Measurements from ENCODE around the gene MSH3.

DNA sequence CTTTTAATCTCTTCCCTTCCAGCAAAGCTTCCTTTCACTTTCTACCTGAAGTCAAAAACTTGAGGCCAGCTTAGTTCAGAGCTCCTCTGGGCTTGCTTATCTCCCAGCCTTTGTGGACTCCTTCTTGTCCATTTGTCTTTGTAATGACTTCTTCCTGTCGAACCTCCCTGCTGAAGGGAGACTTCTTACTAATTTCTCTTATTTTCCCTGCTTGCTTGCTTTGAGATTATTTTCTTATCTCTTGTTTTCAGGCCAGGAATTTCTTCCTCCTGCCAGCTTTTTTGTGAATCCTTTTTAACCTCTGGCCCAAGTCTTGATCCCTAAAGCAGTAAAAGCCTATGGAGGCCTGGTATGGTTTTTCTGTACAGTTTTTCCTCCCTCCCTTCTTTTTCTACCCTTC is 47.1 kb downstream of the MSH3 start:
- TF ChIP-seq, protein P1, sequence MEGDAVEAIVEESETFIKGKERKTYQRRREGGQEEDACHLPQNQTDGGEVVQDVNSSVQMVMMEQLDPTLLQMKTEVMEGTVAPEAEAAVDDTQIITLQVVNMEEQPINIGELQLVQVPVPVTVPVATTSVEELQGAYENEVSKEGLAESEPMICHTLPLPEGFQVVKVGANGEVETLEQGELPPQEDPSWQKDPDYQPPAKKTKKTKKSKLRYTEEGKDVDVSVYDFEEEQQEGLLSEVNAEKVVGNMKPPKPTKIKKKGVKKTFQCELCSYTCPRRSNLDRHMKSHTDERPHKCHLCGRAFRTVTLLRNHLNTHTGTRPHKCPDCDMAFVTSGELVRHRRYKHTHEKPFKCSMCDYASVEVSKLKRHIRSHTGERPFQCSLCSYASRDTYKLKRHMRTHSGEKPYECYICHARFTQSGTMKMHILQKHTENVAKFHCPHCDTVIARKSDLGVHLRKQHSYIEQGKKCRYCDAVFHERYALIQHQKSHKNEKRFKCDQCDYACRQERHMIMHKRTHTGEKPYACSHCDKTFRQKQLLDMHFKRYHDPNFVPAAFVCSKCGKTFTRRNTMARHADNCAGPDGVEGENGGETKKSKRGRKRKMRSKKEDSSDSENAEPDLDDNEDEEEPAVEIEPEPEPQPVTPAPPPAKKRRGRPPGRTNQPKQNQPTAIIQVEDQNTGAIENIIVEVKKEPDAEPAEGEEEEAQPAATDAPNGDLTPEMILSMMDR (IDR thresholded peaks at IDR 0.05) = no peak
- no peak for TF ChIP-seq POLR2A (IDR thresholded peaks at IDR 0.05)

Measured in testis (tissue), 2 donors.